ENCODE data around the gene AMBRA1.

The AMBRA1 gene

DNA sequence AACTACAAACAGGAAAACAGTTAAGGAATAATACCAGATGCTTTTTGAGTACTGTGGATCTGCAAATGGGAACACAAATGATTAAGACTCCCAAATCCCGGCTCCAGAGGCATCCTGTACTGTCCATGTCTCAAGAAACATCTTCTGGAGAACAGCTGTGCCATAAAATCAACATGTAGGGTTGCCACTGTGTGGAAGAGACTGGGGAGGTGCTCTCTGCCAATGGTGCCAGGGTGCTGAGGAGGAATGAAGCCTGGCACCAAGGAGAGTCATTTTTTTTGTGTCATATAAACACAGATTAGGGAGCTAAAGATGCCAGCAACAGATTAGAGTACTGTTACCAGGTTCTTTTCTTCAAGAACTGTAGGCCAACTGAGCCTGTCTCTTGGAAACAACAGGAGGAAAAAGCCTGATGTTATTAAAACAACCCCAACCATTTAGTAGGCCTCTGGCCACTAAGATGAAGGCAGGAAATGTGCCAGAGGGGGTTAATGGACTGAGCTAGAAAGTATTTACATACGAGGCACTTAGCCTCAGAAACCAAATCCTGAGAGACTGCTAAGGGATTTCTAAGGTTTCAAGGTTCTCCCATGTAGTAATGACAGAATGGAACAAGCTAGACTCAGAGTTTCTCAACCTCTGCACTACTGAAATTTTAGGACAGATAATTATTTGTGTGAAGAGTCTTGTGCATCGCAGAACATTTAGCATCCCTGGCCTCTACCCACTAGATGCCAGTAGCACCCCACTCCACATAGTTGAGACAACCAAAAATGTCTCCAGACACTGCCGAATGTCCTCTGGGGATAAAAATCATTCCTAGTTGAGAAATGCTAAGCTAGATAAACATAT, 147.7 kb downstream of the AMBRA1 start:
- no peak overlapping the region for H3K4ac ChIP-seq (ENCODE audit: low read depth, low read length)
- H3K79me1 ChIP-seq (ENCODE audit: low read length), result peaks cover 1% of the 10 kb centered on the region
- peak; percentile 64 for DNase-seq
- H3K4me1 ChIP-seq (ENCODE audit: control insufficient read depth, low read depth, low read length), result peaks cover 7% of the 10 kb centered on the region
- no peak overlapping the region for H4K5ac ChIP-seq (ENCODE audit: low read length)
- peak overlapping the region; percentile 32 for H3K18ac ChIP-seq (ENCODE audit: low read length)
- no peak overlapping the region for H3K4me3 ChIP-seq (ENCODE audit: low read length)
- WGBS (ENCODE audit: extremely low coverage, insufficient coverage, low lambda C conversion rate), result no CpG with 5 or more reads among the region's 4 CpGs
- no peak overlapping the region for H4K8ac ChIP-seq (ENCODE audit: low read depth, low read length)
- no peak overlapping the region for H3K9ac ChIP-seq (ENCODE audit: low read length)
- H3K27ac ChIP-seq (ENCODE audit: low read depth, low read length), result peak overlapping the region; percentile 53
- H3K23ac ChIP-seq (ENCODE audit: low read length), result no peak overlapping the region
- no peak overlapping the region for H2BK15ac ChIP-seq (replicated peaks; ENCODE audit: low read depth)
- no peaks in the 10 kb centered on the region for H3K79me2 ChIP-seq (ENCODE audit: control insufficient read depth, insufficient read depth, low read length)
- H2BK5ac ChIP-seq (ENCODE audit: low read length), result no peak overlapping the region
- H3K4me2 ChIP-seq (ENCODE audit: low read length), result no peak overlapping the region
- H2AK5ac ChIP-seq (ENCODE audit: low read length), result no peak overlapping the region
- H3K36me3 ChIP-seq (ENCODE audit: control insufficient read depth, insufficient read depth, low read length), result no peaks in the 10 kb centered on the region
- H3K27me3 ChIP-seq (ENCODE audit: insufficient read depth, low read length, poor library complexity), result no peaks in the 10 kb centered on the region
- H3K56ac ChIP-seq (ENCODE audit: low read length), result peak overlapping the region; percentile 8
- no peak overlapping the region for H2BK120ac ChIP-seq (ENCODE audit: low read depth, low read length)

DNA sequence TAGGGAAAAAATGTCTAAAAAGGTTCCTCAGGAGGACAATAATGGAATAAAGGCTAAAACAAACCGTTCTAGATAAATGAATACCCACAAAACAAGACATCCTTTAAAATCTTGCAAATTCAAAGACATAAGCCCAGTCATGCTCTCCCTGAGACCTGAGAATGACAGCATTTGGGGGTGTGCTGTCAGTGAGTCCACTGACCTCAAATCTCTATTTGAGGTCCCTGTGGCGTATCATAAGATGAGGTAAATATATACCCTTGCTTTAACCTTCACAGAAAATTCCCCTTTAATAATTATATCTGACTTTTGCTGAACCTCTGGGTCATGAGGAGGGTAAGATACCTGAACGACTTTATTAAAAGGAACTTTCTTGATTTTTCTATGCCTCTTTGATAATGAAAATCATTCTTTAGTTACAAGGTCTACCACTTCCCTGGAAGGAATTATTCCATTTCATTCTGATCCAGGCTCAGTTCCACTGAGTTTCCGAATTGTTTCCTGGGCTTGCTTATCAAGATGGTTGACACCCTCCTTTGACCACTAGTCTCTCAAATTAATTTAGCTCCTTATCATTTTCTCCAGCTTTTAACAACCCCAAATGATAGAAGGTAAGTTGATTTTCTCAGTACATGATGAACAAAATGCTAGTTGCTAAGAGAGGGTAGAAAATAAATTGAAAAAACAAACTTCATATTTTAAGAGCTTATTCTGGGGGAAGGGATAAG, 148.5 kb downstream of the AMBRA1 start:
- H3K18ac ChIP-seq (ENCODE audit: low read length), result no peak overlapping the region
- H3K56ac ChIP-seq (ENCODE audit: low read length), result no peak overlapping the region
- H3K4ac ChIP-seq (ENCODE audit: low read depth, low read length), result no peak overlapping the region
- H3K36me3 ChIP-seq (ENCODE audit: control insufficient read depth, insufficient read depth, low read length), result no peaks in the 10 kb centered on the region
- DNase-seq, result no peak
- H3K27ac ChIP-seq (ENCODE audit: low read depth, low read length), result no peak overlapping the region
- H2AK5ac ChIP-seq (ENCODE audit: low read length), result no peak overlapping the region
- H3K79me2 ChIP-seq (ENCODE audit: control insufficient read depth, insufficient read depth, low read length), result no peaks in the 10 kb centered on the region
- H3K4me2 ChIP-seq (ENCODE audit: low read length), result no peak overlapping the region
- H4K5ac ChIP-seq (ENCODE audit: low read length), result no peak overlapping the region
- H3K4me1 ChIP-seq (ENCODE audit: control insufficient read depth, low read depth, low read length), result peaks cover 7% of the 10 kb centered on the region
- no peak overlapping the region for H3K9ac ChIP-seq (ENCODE audit: low read length)
- no CpG with 5 or more reads among the region's 4 CpGs for WGBS (ENCODE audit: extremely low coverage, insufficient coverage, low lambda C conversion rate)
- no peak overlapping the region for H3K23ac ChIP-seq (ENCODE audit: low read length)
- no peak overlapping the region for H2BK15ac ChIP-seq (replicated peaks; ENCODE audit: low read depth)
- no peaks in the 10 kb centered on the region for H3K27me3 ChIP-seq (ENCODE audit: insufficient read depth, low read length, poor library complexity)
- no peak overlapping the region for H4K8ac ChIP-seq (ENCODE audit: low read depth, low read length)
- peaks cover 1% of the 10 kb centered on the region for H3K79me1 ChIP-seq (ENCODE audit: low read length)
- H2BK5ac ChIP-seq (ENCODE audit: low read length), result no peak overlapping the region
- H3K4me3 ChIP-seq (ENCODE audit: low read length), result no peak overlapping the region
- no peak overlapping the region for H2BK120ac ChIP-seq (ENCODE audit: low read depth, low read length)

DNA sequence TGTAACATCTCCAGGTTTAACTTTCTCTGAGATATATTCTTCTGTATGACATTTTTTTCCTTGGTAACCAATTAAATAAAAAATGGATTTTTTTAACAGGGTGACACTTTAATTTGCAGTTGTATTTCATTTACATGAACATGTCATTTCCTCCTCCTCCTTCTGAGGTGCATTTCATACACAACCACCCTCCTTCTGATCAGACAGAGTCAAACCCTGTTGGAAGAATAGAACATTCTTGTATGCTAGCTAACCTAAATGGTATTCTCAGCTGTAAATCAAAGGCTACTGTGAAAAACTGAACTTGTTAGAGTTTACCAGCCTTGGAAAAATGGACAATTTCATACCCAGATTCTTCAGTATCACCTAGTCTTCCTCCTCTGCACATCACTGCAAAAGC, 149.5 kb downstream of the AMBRA1 start:
- Histone ChIP-seq H2BK5ac (ENCODE audit: low read length) (no peak overlapping the region), H3K4me2 (ENCODE audit: low read length) (no peak overlapping the region), H3K18ac (ENCODE audit: low read length) (no peak overlapping the region), H3K4ac (ENCODE audit: low read depth, low read length) (no peak overlapping the region), H3K27ac (ENCODE audit: low read depth, low read length) (no peak overlapping the region), H4K8ac (ENCODE audit: low read depth, low read length) (no peak overlapping the region), H3K56ac (ENCODE audit: low read length) (no peak overlapping the region), H3K9ac (ENCODE audit: low read length) (no peak overlapping the region), H4K5ac (ENCODE audit: low read length) (no peak overlapping the region), H3K4me1 (ENCODE audit: control insufficient read depth, low read depth, low read length) (peaks cover 7% of the 10 kb centered on the region), H2BK15ac (replicated peaks; ENCODE audit: low read depth) (no peak overlapping the region), H2BK120ac (ENCODE audit: low read depth, low read length) (no peak overlapping the region), H3K79me2 (ENCODE audit: control insufficient read depth, insufficient read depth, low read length) (no peaks in the 10 kb centered on the region), H3K79me1 (ENCODE audit: low read length) (peaks cover 1% of the 10 kb centered on the region), H3K4me3 (ENCODE audit: low read length) (no peak overlapping the region), H3K36me3 (ENCODE audit: control insufficient read depth, insufficient read depth, low read length) (no peaks in the 10 kb centered on the region), H2AK5ac (ENCODE audit: low read length) (no peak overlapping the region), H3K23ac (ENCODE audit: low read length) (no peak overlapping the region), H3K27me3 (ENCODE audit: insufficient read depth, low read length, poor library complexity) (no peaks in the 10 kb centered on the region)
- DNase-seq, result no peak

DNA sequence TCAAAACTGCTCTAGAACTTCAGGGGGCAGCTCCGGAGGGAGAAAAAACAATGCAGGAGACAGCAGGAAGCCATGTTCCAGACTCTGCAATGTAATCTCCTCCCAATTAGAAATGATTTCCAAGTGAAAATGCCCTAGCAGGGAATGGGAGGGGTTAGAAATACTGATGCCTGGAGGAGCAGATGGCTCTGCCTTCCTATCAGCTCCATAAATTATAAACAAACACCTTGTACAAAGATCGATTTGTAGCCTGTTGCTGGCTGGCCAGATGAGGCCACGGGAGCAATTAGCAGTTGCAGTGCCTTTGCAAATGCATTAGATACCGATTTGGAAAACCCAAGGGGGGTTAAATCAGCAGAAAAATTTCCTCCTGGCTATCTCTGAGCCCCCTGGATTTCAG, 155.6 kb downstream of the AMBRA1 start:
- no peak overlapping the region for H3K4ac ChIP-seq (ENCODE audit: low read depth, low read length)
- H3K9ac ChIP-seq (ENCODE audit: low read length), result no peak overlapping the region
- DNase-seq, result peak; percentile 63
- H2BK15ac ChIP-seq (replicated peaks; ENCODE audit: low read depth), result no peak overlapping the region
- no peaks in the 10 kb centered on the region for H3K79me1 ChIP-seq (ENCODE audit: low read length)
- WGBS (ENCODE audit: extremely low coverage, insufficient coverage, low lambda C conversion rate), result no CpG with 5 or more reads among the region's 4 CpGs
- peaks cover 7% of the 10 kb centered on the region for H3K4me1 ChIP-seq (ENCODE audit: control insufficient read depth, low read depth, low read length)
- H4K5ac ChIP-seq (ENCODE audit: low read length), result no peak overlapping the region
- H3K18ac ChIP-seq (ENCODE audit: low read length), result no peak overlapping the region
- H3K4me2 ChIP-seq (ENCODE audit: low read length), result no peak overlapping the region
- no peak overlapping the region for H2BK120ac ChIP-seq (ENCODE audit: low read depth, low read length)
- H3K4me3 ChIP-seq (ENCODE audit: low read length), result no peak overlapping the region
- H3K56ac ChIP-seq (ENCODE audit: low read length), result no peak overlapping the region
- no peak overlapping the region for H4K8ac ChIP-seq (ENCODE audit: low read depth, low read length)
- no peaks in the 10 kb centered on the region for H3K79me2 ChIP-seq (ENCODE audit: control insufficient read depth, insufficient read depth, low read length)
- no peak overlapping the region for H3K23ac ChIP-seq (ENCODE audit: low read length)
- H2AK5ac ChIP-seq (ENCODE audit: low read length), result no peak overlapping the region
- peak overlapping the region; percentile 75 for H3K27ac ChIP-seq (ENCODE audit: low read depth, low read length)
- H3K36me3 ChIP-seq (ENCODE audit: control insufficient read depth, insufficient read depth, low read length), result peaks cover 2% of the 10 kb centered on the region
- H3K27me3 ChIP-seq (ENCODE audit: insufficient read depth, low read length, poor library complexity), result no peaks in the 10 kb centered on the region
- no peak overlapping the region for H2BK5ac ChIP-seq (ENCODE audit: low read length)

DNA sequence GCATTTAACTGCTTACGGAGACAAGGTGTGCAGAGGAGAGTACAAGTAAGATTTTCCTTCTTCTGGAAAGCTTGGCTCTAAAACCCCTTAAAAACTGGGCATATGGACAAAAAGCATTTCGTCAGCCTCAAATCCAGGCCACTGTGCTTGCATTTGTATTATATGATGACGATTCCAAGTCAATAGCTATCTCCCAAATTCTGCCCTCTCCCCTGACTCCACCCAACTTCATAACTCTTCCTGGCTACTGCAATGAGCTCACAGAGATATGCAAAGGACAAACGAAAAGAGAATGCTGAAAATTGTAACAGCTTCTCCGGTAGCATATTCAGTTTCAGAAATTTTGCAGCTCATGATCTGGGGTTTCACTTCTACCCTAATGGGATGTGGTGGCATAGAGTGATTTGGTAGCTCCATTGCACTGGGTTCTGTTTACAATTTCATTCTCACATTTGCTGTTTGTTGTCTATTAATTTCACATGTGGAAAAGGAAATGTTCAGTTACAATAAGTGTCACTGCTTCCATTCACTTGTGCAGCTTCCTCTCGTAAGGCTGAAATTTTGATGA, 156.6 kb downstream of the AMBRA1 start:
- no peak overlapping the region for H2BK15ac ChIP-seq (replicated peaks; ENCODE audit: low read depth)
- no peak overlapping the region for H3K4me3 ChIP-seq (ENCODE audit: low read length)
- no peaks in the 10 kb centered on the region for H3K27me3 ChIP-seq (ENCODE audit: insufficient read depth, low read length, poor library complexity)
- H2BK5ac ChIP-seq (ENCODE audit: low read length), result no peak overlapping the region
- no peak overlapping the region for H4K5ac ChIP-seq (ENCODE audit: low read length)
- no peak overlapping the region for H3K23ac ChIP-seq (ENCODE audit: low read length)
- no peak overlapping the region for H3K4me2 ChIP-seq (ENCODE audit: low read length)
- H3K9ac ChIP-seq (ENCODE audit: low read length), result no peak overlapping the region
- H4K8ac ChIP-seq (ENCODE audit: low read depth, low read length), result no peak overlapping the region
- H2BK120ac ChIP-seq (ENCODE audit: low read depth, low read length), result no peak overlapping the region
- no peaks in the 10 kb centered on the region for H3K79me1 ChIP-seq (ENCODE audit: low read length)
- no peak overlapping the region for H3K56ac ChIP-seq (ENCODE audit: low read length)
- no peak overlapping the region for H3K27ac ChIP-seq (ENCODE audit: low read depth, low read length)
- H3K79me2 ChIP-seq (ENCODE audit: control insufficient read depth, insufficient read depth, low read length), result no peaks in the 10 kb centered on the region
- H2AK5ac ChIP-seq (ENCODE audit: low read length), result no peak overlapping the region
- H3K36me3 ChIP-seq (ENCODE audit: control insufficient read depth, insufficient read depth, low read length), result peaks cover 2% of the 10 kb centered on the region
- no peak overlapping the region for H3K4ac ChIP-seq (ENCODE audit: low read depth, low read length)
- no peak overlapping the region for H3K18ac ChIP-seq (ENCODE audit: low read length)
- no CpG with 5 or more reads among the region's 6 CpGs for whole genome bisulfite sequencing (ENCODE audit: extremely low coverage, insufficient coverage, low lambda C conversion rate)
- H3K4me1 ChIP-seq (ENCODE audit: control insufficient read depth, low read depth, low read length), result peaks cover 7% of the 10 kb centered on the region
- no peak for DNase-seq
